ENCODE measurements around the gene KRTAP13-1.

The KRTAP13-1 gene

GRCh38 chr21:30395731-30396130 lies at the start of gene KRTAP13-1:
Gene KRTAP13-1, plus strand, starts transcription at chr21:30396031. Its CDS starts 56 bp downstream, at chr21:30396087.
- DNase-seq: no peak

GRCh38 chr21:30348506-30348905 lies 47.3 kb upstream of the KRTAP13-1 start, which contains the start of gene KRTAP23-1:
Gene KRTAP23-1, minus strand, starts transcription at chr21:30348606. Its CDS starts 0 bp downstream, at chr21:30348606.
- DNase-seq: no peak

GRCh38 chr21:30349572-30349971 lies 46.3 kb upstream of the KRTAP13-1 start:
- no peak for DNase-seq

- no peak for DNase-seq
These were observed 44.3 kb upstream of the KRTAP13-1 start for GRCh38 chr21:30351534-30351933.

GRCh38 chr21:30354308-30355005 lies 41.4 kb upstream of the KRTAP13-1 start:
- DNase-seq: no peak

- no peak for DNase-seq
These were observed 39.9 kb upstream of the KRTAP13-1 start for GRCh38 chr21:30355906-30356305.

- DNase-seq: no peak
These were observed 23.6 kb upstream of the KRTAP13-1 start, which contains the start of gene KRTAP13-2 for GRCh38 chr21:30372139-30372770. Gene KRTAP13-2, minus strand, starts transcription at chr21:30372271. Its CDS starts 58 bp downstream, at chr21:30372213.

- no peak for DNase-seq
These were observed 13.6 kb upstream of the KRTAP13-1 start for GRCh38 chr21:30382201-30382600.

GRCh38 chr21:30391492-30392025 lies 4.3 kb upstream of the KRTAP13-1 start:
- no peak for DNase-seq

- no peak for DNase-seq
These were observed 13.1 kb downstream of the KRTAP13-1 start for GRCh38 chr21:30408782-30409494.

GRCh38 chr21:30415993-30416392 lies 20.2 kb downstream of the KRTAP13-1 start:
- no peak for DNase-seq

GRCh38 chr21:30425826-30426225 lies 30.0 kb downstream of the KRTAP13-1 start, which contains the start of gene KRTAP13-3:
Gene KRTAP13-3, minus strand, starts transcription at chr21:30425926. Its CDS starts 14 bp downstream, at chr21:30425912.
- DNase-seq: no peak

- no peak for DNase-seq
These were observed 30.9 kb downstream of the KRTAP13-1 start for GRCh38 chr21:30426731-30427130.

- no peak for DNase-seq
These were observed 34.4 kb downstream of the KRTAP13-1 start, which contains the start of gene KRTAP13-4 for GRCh38 chr21:30430170-30430655. Gene KRTAP13-4, plus strand, starts transcription at chr21:30430220. Its CDS starts 56 bp downstream, at chr21:30430276.

- DNase-seq: no peak
These were observed 38.3 kb downstream of the KRTAP13-1 start for GRCh38 chr21:30434033-30434631.

- DNase-seq: no peak
These were observed 41.3 kb downstream of the KRTAP13-1 start for GRCh38 chr21:30437010-30437565.

- DNase-seq: no peak
These were observed 44.1 kb downstream of the KRTAP13-1 start, which contains the start of gene KRTAP15-1 for GRCh38 chr21:30439975-30440374. Gene KRTAP15-1, plus strand, starts transcription at chr21:30440275. Its CDS starts 53 bp downstream, at chr21:30440328.

- DNase-seq: no peak
These were observed 47.4 kb downstream of the KRTAP13-1 start for GRCh38 chr21:30443226-30443625.

- no peak for DNase-seq
These were observed 48.4 kb downstream of the KRTAP13-1 start for GRCh38 chr21:30444204-30444603.
